Kasumi-1 (cell line): ENCODE measurements around the gene LCE1D.

Experiments used
- DNase-seq, 2 experiments: peaks; one replicate each; lab custom pipeline; 2025; lab: John Stamatoyannopoulos, UW

The LCE1D gene, protein sequence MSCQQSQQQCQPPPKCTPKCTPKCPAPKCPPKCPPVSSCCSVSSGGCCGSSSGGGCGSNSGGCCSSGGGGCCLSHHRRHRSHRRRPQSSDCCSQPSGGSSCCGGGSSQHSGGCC

GRCh38 chr1:152796421-152796820 is at the start of gene LCE1D:
LCE1D (plus strand) TSS chr1:152796721; CDS start chr1:152797795, 1,074 bp downstream.
- no peak for DNase-seq

DNA sequence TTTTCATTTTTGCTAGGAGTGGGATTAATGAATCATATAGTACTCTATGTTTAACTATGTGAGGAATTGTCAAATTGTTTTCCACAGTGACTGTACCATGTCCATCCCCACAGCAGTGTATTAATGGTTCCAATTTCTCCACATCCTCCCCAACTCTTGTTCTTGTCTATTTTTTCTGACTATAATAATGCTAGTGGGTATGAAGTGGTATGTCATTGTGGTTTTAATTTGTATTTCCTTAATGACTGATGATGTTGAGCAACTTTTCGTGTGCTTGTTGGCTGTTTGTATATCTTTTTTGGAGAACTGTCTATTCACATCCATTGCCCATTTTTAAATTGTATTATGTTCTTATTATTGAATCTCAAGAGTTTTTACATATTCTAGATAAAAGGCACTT is 48.7 kb upstream of the LCE1D start:
- DNase-seq: no peak

GRCh38 chr1:152752225-152752624 is 44.3 kb upstream of the LCE1D start:
- DNase-seq: no peak

GRCh38 chr1:152753586-152753985 is 42.9 kb upstream of the LCE1D start:
- no peak for DNase-seq

DNA sequence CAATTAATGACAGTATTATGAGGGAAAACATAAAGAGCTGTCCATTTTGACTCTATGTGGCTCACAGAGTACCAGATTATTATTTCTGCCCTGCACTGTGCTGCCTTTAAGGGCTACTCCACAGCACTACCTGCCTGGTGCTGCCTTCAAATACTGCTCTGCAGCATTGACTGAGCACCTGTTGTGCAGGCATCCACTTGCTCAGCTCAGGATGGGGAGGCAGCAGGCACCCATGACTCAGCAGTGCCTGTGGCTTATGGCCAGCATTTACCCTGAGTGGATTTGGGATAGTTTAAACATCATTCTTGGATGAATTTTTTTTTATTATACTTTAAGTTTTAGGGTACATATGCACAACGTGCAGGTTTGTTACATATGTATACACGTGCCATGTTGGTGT is 39.6 kb upstream of the LCE1D start:
- no peak for DNase-seq

- DNase-seq: no peak
Observed at GRCh38 chr1:152757747-152758146, 38.8 kb upstream of the LCE1D start, which contains the start of gene KPRP. KPRP (plus strand) TSS chr1:152758025; CDS start chr1:152759589, 1,564 bp downstream.

DNA sequence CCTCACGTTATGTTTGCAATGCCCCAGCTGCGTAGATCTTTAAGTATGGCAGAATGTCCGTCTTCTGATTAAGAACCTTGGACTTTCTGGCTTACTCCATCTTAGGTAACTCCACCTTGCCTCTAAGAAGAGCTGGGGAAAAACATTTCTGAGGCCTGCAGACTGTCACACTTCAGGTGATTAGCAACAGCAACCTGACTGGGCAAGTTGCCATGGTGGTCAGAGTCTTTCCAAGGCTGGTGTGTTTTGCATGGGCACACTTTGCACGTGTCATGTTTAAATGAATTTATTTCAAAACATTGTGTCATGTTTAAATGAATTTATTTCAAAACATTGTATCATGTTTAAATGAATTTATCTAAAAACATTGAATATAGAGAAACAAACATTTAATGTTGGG is 37.9 kb upstream of the LCE1D start:
- DNase-seq: no peak

- no peak for DNase-seq
Observed at GRCh38 chr1:152759453-152760173, 36.9 kb upstream of the LCE1D start.

DNA sequence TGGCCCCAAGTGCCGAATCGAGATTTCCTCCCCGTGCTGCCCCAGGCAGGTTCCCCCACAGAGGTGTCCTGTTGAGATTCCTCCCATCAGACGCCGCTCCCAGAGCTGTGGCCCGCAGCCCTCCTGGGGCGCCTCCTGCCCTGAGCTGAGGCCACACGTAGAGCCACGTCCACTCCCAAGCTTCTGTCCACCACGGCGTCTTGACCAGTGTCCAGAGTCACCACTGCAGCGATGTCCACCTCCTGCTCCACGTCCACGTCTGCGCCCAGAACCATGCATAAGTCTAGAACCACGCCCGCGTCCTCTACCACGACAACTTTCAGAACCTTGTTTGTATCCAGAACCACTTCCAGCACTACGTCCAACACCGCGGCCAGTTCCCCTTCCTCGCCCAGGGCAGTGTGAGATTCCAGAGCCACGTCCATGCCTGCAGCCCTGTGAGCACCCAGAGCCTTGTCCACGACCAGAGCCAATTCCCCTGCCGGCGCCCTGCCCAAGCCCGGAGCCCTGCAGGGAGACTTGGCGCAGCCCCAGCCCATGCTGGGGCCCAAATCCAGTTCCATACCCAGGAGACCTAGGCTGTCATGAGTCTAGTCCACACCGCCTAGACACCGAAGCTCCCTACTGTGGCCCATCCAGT is 35.9 kb upstream of the LCE1D start:
- DNase-seq: no peak

- DNase-seq: no peak
Observed at GRCh38 chr1:152761609-152762213, 34.8 kb upstream of the LCE1D start.

- no peak for DNase-seq
Observed at GRCh38 chr1:152768847-152769533, 27.5 kb upstream of the LCE1D start.

DNA sequence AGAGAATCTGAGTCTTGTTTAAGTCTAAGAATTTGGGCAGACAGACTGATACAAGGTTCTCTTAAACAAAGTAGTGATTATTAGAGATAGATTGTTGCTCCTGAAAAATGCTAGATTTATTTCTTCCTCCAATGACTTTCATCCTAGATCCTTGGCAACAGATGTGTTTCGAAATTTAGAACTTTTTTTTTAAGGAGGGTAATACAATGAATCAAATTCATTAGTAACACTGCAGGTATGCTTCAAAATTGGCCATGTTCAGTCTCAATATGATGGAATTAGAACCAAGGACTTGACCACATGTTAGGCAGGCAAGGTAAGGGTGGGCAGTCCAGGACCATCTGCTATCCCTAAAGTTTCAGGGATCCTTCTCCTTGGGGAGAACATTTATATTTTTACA is 26.1 kb upstream of the LCE1D start:
- no peak for DNase-seq

DNA sequence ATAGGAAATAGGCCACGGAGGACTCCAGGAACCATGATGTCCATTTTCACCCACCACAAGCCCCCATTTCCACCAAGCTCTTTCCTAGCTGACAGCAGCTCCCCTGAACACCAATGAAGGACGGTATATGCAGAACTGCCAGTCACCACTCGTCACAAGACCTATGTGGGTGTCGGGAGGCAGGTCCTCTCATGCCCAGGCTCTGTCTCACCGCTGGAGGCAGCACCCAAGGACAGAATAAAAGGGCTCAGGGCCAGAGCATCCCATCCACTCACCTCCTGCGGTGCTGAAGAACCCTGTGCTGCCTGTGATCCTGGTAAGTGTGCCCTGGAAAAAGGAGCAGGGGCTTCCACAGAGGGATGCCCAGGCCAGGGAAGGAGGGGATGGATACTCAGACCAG is 21.6 kb upstream of the LCE1D start, which contains the start of gene LCE1F:
TSS of gene LCE1F (plus strand) at position 266 of the 400 bp plus-strand sequence. CDS start 1,232 bp downstream, outside the sequence.
- no peak for DNase-seq

GRCh38 chr1:152776361-152776760 is 20.2 kb upstream of the LCE1D start:
- DNase-seq: no peak

- DNase-seq: no peak
Observed at GRCh38 chr1:152777510-152778137, 18.9 kb upstream of the LCE1D start.

DNA sequence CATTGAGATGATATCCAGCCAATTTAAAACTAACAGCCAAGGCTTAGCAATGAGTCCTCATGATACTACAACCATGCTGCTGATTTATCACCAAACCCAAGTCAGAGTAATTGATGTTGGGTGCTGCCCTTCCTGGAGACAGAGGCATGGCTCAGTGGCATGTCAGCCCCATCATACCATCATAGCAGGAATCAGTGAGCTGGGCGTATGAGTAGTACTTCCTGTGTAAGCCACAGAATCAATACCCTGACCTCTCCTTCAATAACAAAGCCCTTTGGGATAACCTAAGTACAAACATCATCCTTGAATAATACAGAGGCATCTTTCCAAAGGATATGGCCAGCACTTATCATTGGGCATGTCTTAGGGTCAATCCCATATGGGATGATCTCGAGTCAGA is 13.4 kb upstream of the LCE1D start:
- DNase-seq: no peak

GRCh38 chr1:152786077-152786476 is 10.4 kb upstream of the LCE1D start, which contains the start of gene LCE1E:
LCE1E (plus strand) TSS chr1:152786257; CDS start chr1:152787300, 1,043 bp downstream.
- no peak for DNase-seq

GRCh38 chr1:152795686-152796085 is 835 bp upstream of the LCE1D start:
- DNase-seq: no peak

- DNase-seq: no peak
Observed at GRCh38 chr1:152801333-152801732, 4.8 kb downstream of the LCE1D start.

- no peak for DNase-seq
Observed at GRCh38 chr1:152806576-152806975, 10.1 kb downstream of the LCE1D start, which contains the start of gene LCE1C. LCE1C (minus strand) TSS chr1:152806651; CDS start chr1:152805478, 1,173 bp downstream.

DNA sequence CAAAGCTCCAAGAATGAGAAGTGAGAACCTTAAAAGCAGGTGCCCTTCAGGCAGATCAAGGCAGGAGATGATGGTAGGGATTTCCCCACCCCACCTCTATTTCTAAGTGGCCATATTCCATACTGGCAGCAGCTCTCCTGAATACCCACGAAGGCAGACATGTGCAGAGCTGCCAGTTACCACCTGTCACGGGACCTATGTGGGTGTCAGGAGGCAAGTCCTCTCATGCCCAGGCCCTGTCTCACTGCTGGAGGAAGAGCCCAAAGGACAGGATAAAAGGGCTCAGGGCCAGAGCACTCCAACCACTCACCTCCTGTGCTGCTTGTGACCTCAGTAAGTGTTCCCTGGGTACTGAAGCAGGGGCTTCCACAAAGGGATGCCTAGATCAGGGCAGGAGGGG is 14.5 kb downstream of the LCE1D start:
- DNase-seq: no peak
